Measurements from ENCODE around the gene SNRPB. TPM values are rescaled to one million over a fixed set of nuclear protein-coding genes. Genes with fewer than 3 reads are reported as not detected.

SNRPB gene
- total and polyA plus RNA-seq, 2 of the 13 experiments (the other 11 are each of a cell fraction or from before 2014, with no cell fraction given) = 473 to 844 TPM

GRCh38 chr20:2475850-2476741 lies 5.5 kb upstream of the SNRPB start (continued):
- TF ChIP-seq ZBTB34 (CRISPR knock-in tag; IDR thresholded peaks at IDR 0.05) (no peak), ZSCAN22 (CRISPR knock-in tag; IDR thresholded peaks at IDR 0.05) (no peak), ZNF414 (CRISPR knock-in tag; IDR thresholded peaks at IDR 0.05) (peak; percentile 82; the same call in 1 of the 2 replicates), RAD21 (CRISPR knock-in tag; IDR thresholded peaks at IDR 0.05) (no peak), ZKSCAN8 (CRISPR knock-in tag; IDR thresholded peaks at IDR 0.05; ENCODE audit: borderline replicate concordance) (peak; percentile 95), CREB1 (IDR thresholded peaks at IDR 0.05) (no peak), CREB1 (CRISPR knock-in tag; IDR thresholded peaks at IDR 0.05) (no peak), SAFB2 (CRISPR knock-in tag; IDR thresholded peaks at IDR 0.05; ENCODE audit: borderline replicate concordance, low read depth) (no peak; the same call in 1 of the 2 replicates), ZFP90 (CRISPR knock-in tag; IDR thresholded peaks at IDR 0.05; ENCODE audit: borderline replicate concordance) (peak; percentile 79), ZSCAN5A (CRISPR knock-in tag; IDR thresholded peaks at IDR 0.05; ENCODE audit: borderline replicate concordance) (no peak), HIC2 (CRISPR knock-in tag; IDR thresholded peaks at IDR 0.05; ENCODE audit: low read depth) (peak; percentile 94; the same call in 1 of the 2 replicates), PRDM4 (CRISPR knock-in tag; IDR thresholded peaks at IDR 0.05; ENCODE audit: borderline replicate concordance) (no peak), ZNF761 (CRISPR knock-in tag; conservative IDR thresholded peaks at IDR 0.05) (0 out of 2 replicates have a peak, but pooled peaks have one; percentile 47), ZNF12 (CRISPR knock-in tag; IDR thresholded peaks at IDR 0.05) (0 out of 2 replicates have a peak, but pooled peaks have one; percentile 33), TARDBP (CRISPR knock-in tag; IDR thresholded peaks at IDR 0.05) (peak; percentile 76)
